H1 (cell line): ENCODE measurements around the gene TLR1. TPM values are rescaled to one million over a fixed set of nuclear protein-coding genes. Genes with fewer than 3 reads are reported as not detected.

Experiments
- CTCF ChIA-PET: fragments of 300-600 bp; sonication (Branson Sonifier 250); formaldehyde crosslinking; loops from one replicate; lab custom pipeline; 2021; ENCODE audit not compliant: partially characterized antibody; lab: Charles Lee
- POLR2A ChIA-PET: fragments of 300-600 bp; sonication (Branson Sonifier 250); formaldehyde crosslinking; loops from one replicate; lab custom pipeline; 2021; ENCODE audit warnings: inconsistent platforms; ENCODE audit not compliant: partially characterized antibody; lab: Charles Lee
- DNase-seq, 2 experiments: peaks; one replicate each; pipeline versions ENCODE4 v3.0.0 to v3.0.0-alpha.2; 2010 to 2022; ENCODE audit warnings: low spot score in 2 of 2, low read depth in 1 of 2, mixed read lengths in 1 of 2
- FAIRE-seq: peaks from 2 replicates; lab custom pipeline; 2011; peaks lifted over from hg19 to GRCh38; lab: Jason Lieb, UNC
- H2AFZ ChIP-seq: 2 replicates; pipeline ENCODE4 v1.8.1; 2012; ENCODE audit warnings: low read length, inconsistent platforms
- H2AK5ac ChIP-seq: 2 replicates; pipeline ENCODE4 v1.6.1; 2013; ENCODE audit warnings: low read depth, low read length
- H2BK120ac ChIP-seq: replicated peaks from 2 replicates; pipeline ENCODE3; 2013; ENCODE audit warnings: low read depth, low read length, inconsistent platforms
- H2BK12ac ChIP-seq: 2 replicates; pipeline ENCODE4 v1.6.1; 2013; ENCODE audit warnings: low read depth, low read length
- H2BK15ac ChIP-seq: 2 replicates; pipeline ENCODE4 v1.6.1; 2013; ENCODE audit warnings: low read length
- H2BK20ac ChIP-seq: 2 replicates; pipeline ENCODE4 v1.6.1; 2013; ENCODE audit warnings: low read length
- H2BK5ac ChIP-seq: 2 replicates; pipeline ENCODE4 v1.6.1; 2013; ENCODE audit warnings: low read depth, low read length
- H3K14ac ChIP-seq: 2 replicates; pipeline ENCODE4 v1.6.1; 2013; ENCODE audit warnings: inconsistent platforms; ENCODE audit not compliant: insufficient read length
- H3K18ac ChIP-seq: 2 replicates; pipeline ENCODE4 v1.6.1; 2013; ENCODE audit warnings: low read length; ENCODE audit errors: extremely low read depth
- H3K23ac ChIP-seq: 2 replicates; pipeline ENCODE4 v1.6.1; 2013; ENCODE audit warnings: inconsistent platforms; ENCODE audit not compliant: insufficient read length
- H3K23me2 ChIP-seq: 2 replicates; pipeline ENCODE4 v1.6.1; 2013; ENCODE audit warnings: low read depth, low read length
- H3K27ac ChIP-seq: 2 replicates; pipeline ENCODE4 v1.6.1; 2011; ENCODE audit warnings: low read depth, low read length, inconsistent platforms
- H3K27me3 ChIP-seq, 4 experiments: replicated peaks in 1 of 4; 1 replicate in 1 of 4; 2 replicates in 3 of 4; pipeline versions ENCODE4 v1.6.1 to v1.8.1; 2011 to 2013; ENCODE audit warnings: low read length in 3 of 4, mild to moderate bottlenecking in 3 of 4, inconsistent platforms in 2 of 4, mixed read lengths in 2 of 4, moderate library complexity in 1 of 4; ENCODE audit not compliant: control insufficient read depth in 3 of 4, insufficient read depth in 3 of 4; ENCODE audit errors: extremely low read depth in 1 of 4
- H3K36me3 ChIP-seq, 4 experiments: 2 replicates each; pipeline versions ENCODE4 v1.6.1 to v1.8.1; 2011 to 2013; ENCODE audit warnings: mild to moderate bottlenecking in 4 of 4, low read length in 3 of 4, moderate library complexity in 2 of 4, control low read depth in 1 of 4, inconsistent platforms in 1 of 4; ENCODE audit not compliant: insufficient read depth in 4 of 4, control insufficient read depth in 2 of 4
- H3K4ac ChIP-seq: replicated peaks from 2 replicates; pipeline ENCODE3; 2013; ENCODE audit warnings: low read length, low read depth, mixed read lengths, inconsistent platforms; ENCODE audit not compliant: insufficient read length
- H3K4me1 ChIP-seq, 4 experiments: replicated peaks in 1 of 4; 1 replicate in 1 of 4; 2 replicates in 3 of 4; pipeline versions ENCODE4 v1.6.1 to v1.8.1; 2011 to 2013; ENCODE audit warnings: low read length in 3 of 4, inconsistent platforms in 2 of 4, mixed read lengths in 1 of 4; ENCODE audit not compliant: insufficient read depth in 4 of 4, control insufficient read depth in 3 of 4
- H3K4me2 ChIP-seq, 2 experiments: 2 replicates each; pipeline versions ENCODE4 v1.6.1 to v1.8.1; 2011 to 2013; ENCODE audit warnings: low read depth in 2 of 2, low read length in 2 of 2, control low read depth in 1 of 2, inconsistent platforms in 1 of 2, mild to moderate bottlenecking in 1 of 2; ENCODE audit not compliant: insufficient read depth in 1 of 2
- H3K4me3 ChIP-seq, 4 experiments: fragments of 200-600, 300-600 bp in 1 of 4; sonication (generic), shearing (Covaris generic), sonication (Bioruptor Twin) in 1 of 4; 2 replicates each; pipeline versions ENCODE4 v1.5.1 to v1.8.1; 2011 to 2016; ENCODE audit warnings: low read length in 4 of 4, low read depth in 3 of 4, control low read depth in 2 of 4, inconsistent platforms in 2 of 4, mild to moderate bottlenecking in 2 of 4, mixed read lengths in 1 of 4, moderate library complexity in 1 of 4; ENCODE audit not compliant: insufficient read depth in 2 of 4; ENCODE audit errors: extremely low read depth in 1 of 4
- H3K56ac ChIP-seq: replicated peaks from 2 replicates; pipeline ENCODE3; 2013; ENCODE audit warnings: low read depth, mild to moderate bottlenecking, mixed read lengths, low read length, inconsistent platforms; ENCODE audit not compliant: insufficient read length
- H3K79me1 ChIP-seq: 2 replicates; pipeline ENCODE4 v1.6.1; 2013; ENCODE audit warnings: low read depth, low read length, control low read depth
- H3K79me2 ChIP-seq, 2 experiments: 2 replicates each; pipeline versions ENCODE4 v1.6.1 to v1.8.1; 2012 to 2013; ENCODE audit warnings: low read length in 2 of 2, mild to moderate bottlenecking in 2 of 2, inconsistent platforms in 1 of 2; ENCODE audit not compliant: insufficient read depth in 2 of 2, control insufficient read depth in 1 of 2
- H3K9ac ChIP-seq, 4 experiments: replicated peaks in 1 of 4; 1 replicate in 1 of 4; 2 replicates in 3 of 4; pipeline versions ENCODE4 v1.6.1 to v1.8.1; 2011 to 2013; ENCODE audit warnings: low read depth in 3 of 4, low read length in 3 of 4, control low read depth in 2 of 4, mild to moderate bottlenecking in 2 of 4, moderate library complexity in 2 of 4, inconsistent platforms in 1 of 4; ENCODE audit errors: extremely low read depth in 1 of 4
- H3K9me3 ChIP-seq, 2 experiments: 2 replicates each; pipeline versions ENCODE4 v1.6.1 to v1.8.1; 2012 to 2013; ENCODE audit warnings: mild to moderate bottlenecking in 2 of 2, moderate library complexity in 2 of 2, control low read depth in 1 of 2, inconsistent platforms in 1 of 2, low read depth in 1 of 2, low read length in 1 of 2, mixed read lengths in 1 of 2; ENCODE audit not compliant: insufficient read depth in 2 of 2
- H4K20me1 ChIP-seq, 2 experiments: replicated peaks in 1 of 2; 2 replicates each; pipeline versions ENCODE3 to v1.8.1; 2011 to 2013; ENCODE audit warnings: inconsistent platforms in 2 of 2, low read length in 2 of 2, mild to moderate bottlenecking in 1 of 2; ENCODE audit not compliant: insufficient read depth in 2 of 2, control insufficient read depth in 1 of 2
- H4K5ac ChIP-seq: 2 replicates; pipeline ENCODE4 v1.6.1; 2013; ENCODE audit warnings: low read length, low read depth, mixed read lengths, inconsistent platforms; ENCODE audit not compliant: insufficient read length
- H4K8ac ChIP-seq: 2 replicates; pipeline ENCODE4 v1.8.0; 2013; ENCODE audit warnings: mild to moderate bottlenecking, moderate library complexity, low read length, inconsistent platforms; ENCODE audit not compliant: insufficient read depth; ENCODE audit errors: extremely low read depth
- H4K91ac ChIP-seq: replicated peaks from 2 replicates; pipeline ENCODE3; 2013; ENCODE audit warnings: low read length, mixed read lengths, inconsistent platforms; ENCODE audit not compliant: insufficient read length
- BRCA1 ChIP-seq: IDR thresholded peaks from 2 replicates; pipeline ENCODE4 v1.6.1; 2012; ENCODE audit warnings: low read depth, low read length, improper control_type of control experiment
- CHD1 ChIP-seq: IDR thresholded peaks from 2 replicates; pipeline ENCODE4 v1.6.1; 2012; ENCODE audit warnings: low read depth, low read length, improper control_type of control experiment
- CREB1 ChIP-seq: IDR thresholded peaks from 2 replicates; pipeline ENCODE4 v1.6.1; 2012; ENCODE audit warnings: inconsistent platforms
- EZH2 ChIP-seq: fragments of 200-600 bp; sonication (generic); IDR thresholded peaks from 2 replicates; pipeline ENCODE4 v1.7.1; 2012; ENCODE audit warnings: low read depth, mild to moderate bottlenecking, moderate library complexity, low read length, inconsistent platforms; ENCODE audit not compliant: severe bottlenecking
- GABPA ChIP-seq: IDR thresholded peaks from 2 replicates; pipeline ENCODE4 v1.6.1; 2011; ENCODE audit warnings: mild to moderate bottlenecking, low read length, moderate library complexity, borderline replicate concordance; ENCODE audit not compliant: insufficient read depth
- GTF2F1 ChIP-seq: IDR thresholded peaks from 2 replicates; pipeline ENCODE4 v1.6.1; 2012; ENCODE audit warnings: low read depth, low read length, improper control_type of control experiment, borderline replicate concordance
- HDAC2 ChIP-seq, 2 experiments: fragments of 300-600 bp in 1 of 2; sonication (generic) in 1 of 2; IDR thresholded peaks; 2 replicates each; pipeline ENCODE4 v1.6.1; 2011 to 2012; ENCODE audit warnings: low read depth in 2 of 2, low read length in 2 of 2, mild to moderate bottlenecking in 2 of 2, moderate library complexity in 2 of 2, borderline replicate concordance in 1 of 2, inconsistent platforms in 1 of 2
- KDM4A ChIP-seq: IDR thresholded peaks from one replicate; pipeline ENCODE4 v1.7.1; 2012; ENCODE audit warnings: low read depth, mild to moderate bottlenecking, moderate library complexity, low read length, inconsistent platforms; ENCODE audit not compliant: severe bottlenecking
- KDM5A ChIP-seq: fragments of 200-600 bp; IDR thresholded peaks from 2 replicates; pipeline ENCODE4 v1.7.1; 2012; ENCODE audit warnings: mild to moderate bottlenecking, low read length, inconsistent platforms, mixed read lengths
- RXRA ChIP-seq: IDR thresholded peaks from 2 replicates; pipeline ENCODE4 v1.6.1; 2011; ENCODE audit warnings: low read depth, mild to moderate bottlenecking, low read length, moderate library complexity; ENCODE audit not compliant: insufficient read depth
- SP1 ChIP-seq: IDR thresholded peaks from 2 replicates; pipeline ENCODE4 v1.6.1; 2011; ENCODE audit warnings: low read depth, low read length
- TBP ChIP-seq: IDR thresholded peaks from 2 replicates; pipeline ENCODE4 v1.6.1; 2011; ENCODE audit warnings: low read depth, low read length, improper control_type of control experiment
- WGBS, 2 experiments: shearing (Covaris generic) in 1 of 2; methylation state at CpG; one replicate each; pipeline versions ENCODE4 v1.1.6 to v1.1.7; 2013 to 2015; ENCODE audit warnings: low lambda C conversion rate in 2 of 2, mixed read lengths in 2 of 2, inconsistent platforms in 1 of 2, low coverage in 1 of 2, missing lambda C conversion rate in 1 of 2; ENCODE audit not compliant: insufficient replicate concordance in 2 of 2, insufficient coverage in 1 of 2, insufficient read length in 1 of 2; ENCODE audit errors: extremely low coverage in 1 of 2, missing lambda C conversion rate in 1 of 2; 5-methylcytosine and 5-hydroxymethylcytosine counted together
- polyA plus RNA-seq, 7 experiments: library from polyadenylated mRNA; depleted of rRNA in 3 of 7; stranded (reverse) in 5 of 7; unstranded in 2 of 7; fragments of >200 nt in 5 of 7; fragments of 200-250 nt in 2 of 7; gene quantifications; 1 replicate in 5 of 7; 2 replicates in 1 of 7; 4 replicates in 1 of 7; pipeline versions ENCODE4 v1.2.1 to v1.2.3, GENCODE V29; 2011 to 2013; ENCODE audit warnings: missing spikeins in 2 of 7, mixed read lengths in 2 of 7
- total RNA-seq: library from RNA; stranded (reverse); fragmentation: NEBNext Ultra II Directional; extraction: Animal tissue kit (Norgen Biotek cat#: 25700); gene quantifications from 2 replicates; pipeline ENCODE4 v1.2.1, GENCODE V29; 2021
- TF ChIP-seq, protein P1 (sequence below): IDR thresholded peaks from 2 replicates; pipeline ENCODE4 v1.6.1; 2011; ENCODE audit warnings: low read length, improper control_type of control experiment

Gene TLR1
- total and polyA plus RNA-seq, 2 of the 8 experiments (the other 6 are each of a cell fraction or from before 2014, with no cell fraction given), result not detected

DNA sequence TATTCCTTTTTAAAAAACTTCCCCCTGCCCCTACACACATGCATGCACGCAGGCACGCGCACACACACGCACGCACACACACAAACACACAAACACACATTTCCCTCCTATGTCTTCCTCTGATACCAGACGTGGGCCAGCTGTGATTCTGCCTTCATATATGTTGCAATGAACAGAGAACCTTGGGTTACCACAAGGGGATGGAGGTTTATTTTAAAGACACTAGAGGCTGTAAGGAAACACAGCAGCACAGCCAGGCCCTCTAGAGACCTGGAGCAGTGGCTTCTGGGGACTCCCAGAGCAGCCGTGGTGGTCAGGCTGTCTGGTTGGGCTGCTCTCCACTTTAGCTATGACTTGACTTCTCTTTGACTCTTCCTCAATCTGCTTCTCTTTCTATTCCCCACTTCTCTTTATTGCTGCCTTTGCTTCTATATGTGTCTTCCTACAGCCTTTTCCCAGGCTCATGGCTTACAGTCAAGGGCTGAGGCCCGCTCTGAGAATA lies 18.6 kb downstream of the TLR1 start:
- no peak overlapping the region for H3K27ac ChIP-seq
- no peak for TF ChIP-seq GTF2F1
- no peak for TF ChIP-seq KDM5A
- TF ChIP-seq KDM4A, result no peak
- TF ChIP-seq TBP, result no peak
- TF ChIP-seq CREB1, result no peak
- TF ChIP-seq EZH2, result no peak
- TF ChIP-seq, protein P1, sequence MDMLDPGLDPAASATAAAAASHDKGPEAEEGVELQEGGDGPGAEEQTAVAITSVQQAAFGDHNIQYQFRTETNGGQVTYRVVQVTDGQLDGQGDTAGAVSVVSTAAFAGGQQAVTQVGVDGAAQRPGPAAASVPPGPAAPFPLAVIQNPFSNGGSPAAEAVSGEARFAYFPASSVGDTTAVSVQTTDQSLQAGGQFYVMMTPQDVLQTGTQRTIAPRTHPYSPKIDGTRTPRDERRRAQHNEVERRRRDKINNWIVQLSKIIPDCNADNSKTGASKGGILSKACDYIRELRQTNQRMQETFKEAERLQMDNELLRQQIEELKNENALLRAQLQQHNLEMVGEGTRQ, result no peak
- TF ChIP-seq HDAC2 (IDR thresholded peaks at IDR 0.05; ENCODE audit: borderline replicate concordance in 1 of 2, low read depth in 2 of 2, low read length in 2 of 2), result no peak
- no peak for TF ChIP-seq GABPA
- TF ChIP-seq RXRA, result no peak
- TF ChIP-seq CHD1, result no peak
- TF ChIP-seq SP1, result no peak
- TF ChIP-seq BRCA1, result no peak

More for the DNA sequence above, 18.6 kb downstream of the TLR1 start:
- H3K36me3 ChIP-seq, result no peaks in the 10 kb centered on the region
- no peak overlapping the region for H2BK20ac ChIP-seq
- DNase-seq (no peak), FAIRE-seq (no peak)
- H3K9me3 ChIP-seq, result no peaks in the 10 kb centered on the region
- H4K8ac ChIP-seq, result no peak overlapping the region
- H3K79me1 ChIP-seq, result no peaks in the 10 kb centered on the region
- no peak overlapping the region for H3K14ac ChIP-seq
- ChIA-PET POLR2A (no interaction called here), CTCF (interaction anchor here (0.7 to 8.5 kb wide), 5 partner anchors 20 to 107 kb away, joined by 3 to 136 read pairs (median 4); no protein-coding TSS in a partner anchor)
- WGBS, 2 experiments, result 94% methylated on average over 7 of the region's 8 CpGs; no CpG with 5 or more reads in 1 of the 2 experiments
- H2BK12ac ChIP-seq, result no peak overlapping the region
- no peak overlapping the region for H3K23ac ChIP-seq
- H3K18ac ChIP-seq, result no peak overlapping the region
- H3K56ac ChIP-seq, result no peak overlapping the region
- H4K5ac ChIP-seq, result no peak overlapping the region
- H3K27me3 ChIP-seq, result no peaks in the 10 kb centered on the region
- peaks cover 2% of the 10 kb centered on the region; the same call in 1 of the 2 replicates for H3K23me2 ChIP-seq
- no peak overlapping the region for H2BK120ac ChIP-seq
- H2AFZ ChIP-seq, result no peak overlapping the region
- no peak overlapping the region for H4K91ac ChIP-seq
- no peak overlapping the region for H3K9ac ChIP-seq
- no peak overlapping the region for H2BK5ac ChIP-seq
- H2BK15ac ChIP-seq, result no peak overlapping the region
- no peak overlapping the region for H3K4me3 ChIP-seq
- no peaks in the 10 kb centered on the region for H3K79me2 ChIP-seq
- no peak overlapping the region for H3K4me2 ChIP-seq
- H3K4me1 ChIP-seq, result no peaks in the 10 kb centered on the region
- H2AK5ac ChIP-seq, result no peak overlapping the region
- H3K4ac ChIP-seq, result no peak overlapping the region
- H4K20me1 ChIP-seq, result peaks cover 0 to 2% of the 10 kb centered on the region in 2 experiments
